Rectal smooth muscle tissue (tissue), 1 donor: Measurements from ENCODE around the gene LRP10.
A peak's percentile ranks its signal among the peaks of the same experiment; 100 is the strongest.
"Not testable (repeated sequence)": the region's sequence is repeated elsewhere in the genome, so short reads cannot be mapped to it uniquely, and the experiment has no call there.

Experiments
- H3K27ac ChIP-seq: one replicate; pipeline ENCODE4 v1.7.0; 2013; ENCODE audit warnings: low read depth, low read length, inconsistent platforms
- H3K27me3 ChIP-seq: one replicate; pipeline ENCODE4 v1.7.0; 2013; ENCODE audit warnings: low read length; ENCODE audit not compliant: control insufficient read depth, insufficient read depth
- H3K36me3 ChIP-seq: one replicate; pipeline ENCODE4 v1.7.0; 2013; ENCODE audit warnings: low read length; ENCODE audit not compliant: control insufficient read depth, insufficient read depth
- H3K4me1 ChIP-seq: one replicate; pipeline ENCODE4 v1.7.0; 2013; ENCODE audit warnings: low read length; ENCODE audit not compliant: control insufficient read depth, insufficient read depth
- H3K4me3 ChIP-seq: one replicate; pipeline ENCODE4 v1.7.0; 2013; ENCODE audit warnings: low read length
- H3K9ac ChIP-seq: one replicate; pipeline ENCODE4 v1.7.0; 2013; ENCODE audit warnings: low read length

LRP10 gene

DNA sequence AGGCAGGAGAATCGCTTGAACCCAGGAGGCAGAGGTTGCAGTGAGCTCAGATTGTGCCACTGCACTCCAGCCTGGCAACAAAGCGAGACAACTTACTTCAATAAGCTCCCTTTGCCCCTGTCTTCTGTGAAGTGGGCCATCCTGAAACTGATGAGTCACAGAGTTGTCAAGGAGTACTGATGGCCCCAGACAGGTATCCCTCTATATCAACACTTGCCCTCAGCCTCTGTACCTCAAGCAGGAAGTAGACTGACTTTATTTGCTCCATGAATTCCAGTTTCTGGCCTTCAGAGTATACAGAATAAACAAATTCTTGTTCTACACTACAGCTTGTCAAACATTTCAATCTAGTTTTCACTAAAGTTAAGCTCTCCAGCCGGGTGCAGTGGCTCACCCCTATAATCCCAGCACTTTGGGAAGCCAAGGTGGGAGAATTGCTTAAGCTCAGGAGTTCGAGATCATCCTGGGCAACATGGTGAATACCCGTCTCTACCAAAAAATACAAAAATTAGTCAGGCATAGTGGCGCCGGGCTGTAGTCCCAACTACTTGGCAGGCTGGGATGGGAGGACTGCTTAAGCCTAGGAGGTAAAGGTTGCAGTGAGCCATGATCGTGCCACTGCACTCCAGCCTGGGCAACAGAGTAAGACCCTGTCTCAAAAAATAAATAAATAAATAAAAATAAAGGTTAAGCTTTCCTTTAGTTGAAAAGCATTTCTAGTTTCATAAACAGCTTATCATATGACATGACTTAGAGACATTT is 16.4 kb upstream of the LRP10 start:
- Histone ChIP-seq H3K4me3 (no peak overlapping the region), H3K27ac (no peak overlapping the region), H3K36me3 (no peaks in the 10 kb centered on the region), H3K9ac (no peak overlapping the region), H3K27me3 (no peaks in the 10 kb centered on the region), H3K4me1 (peaks cover 19% of the 10 kb centered on the region)

DNA sequence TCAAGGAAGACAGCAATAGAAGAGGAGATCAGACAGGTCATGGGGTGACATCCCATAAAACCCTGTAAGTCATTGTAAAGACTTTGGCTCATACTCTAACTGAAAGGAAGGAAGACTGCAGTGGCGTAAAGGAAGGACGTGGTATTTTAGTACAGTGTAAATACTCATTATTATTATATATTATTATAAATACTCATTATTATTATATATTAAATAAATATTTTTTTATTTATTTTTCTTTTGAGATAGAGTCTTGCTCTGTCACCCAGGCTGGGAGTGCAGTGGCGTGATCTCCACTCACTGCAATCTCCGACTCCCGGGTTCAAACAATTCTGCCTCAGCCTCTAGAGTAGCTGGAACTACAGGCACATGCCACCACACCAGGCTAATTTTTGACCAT is 15.1 kb upstream of the LRP10 start:
- Histone ChIP-seq H3K27ac (no peak overlapping the region), H3K4me1 (peaks cover 6% of the 10 kb centered on the region)

GRCh38 chr14:22860377-22860776 is 11.2 kb upstream of the LRP10 start:
- H3K27ac ChIP-seq, H3K27me3 ChIP-seq, H3K9ac ChIP-seq, H3K4me1 ChIP-seq, H3K36me3 ChIP-seq, H3K4me3 ChIP-seq: not testable (repeated sequence)

More for the DNA sequence above, 15.1 kb upstream of the LRP10 start:
- Histone ChIP-seq H3K4me3 (no peak overlapping the region), H3K27me3 (no peaks in the 10 kb centered on the region), H3K36me3 (no peaks in the 10 kb centered on the region), H3K9ac (no peak overlapping the region)

- H3K27ac ChIP-seq = no peak overlapping the region
- H3K27me3 ChIP-seq = no peaks in the 10 kb centered on the region
- H3K9ac ChIP-seq = no peak overlapping the region
- no peaks in the 10 kb centered on the region for H3K36me3 ChIP-seq
- no peaks in the 10 kb centered on the region for H3K4me1 ChIP-seq
- no peak overlapping the region for H3K4me3 ChIP-seq
These were observed 9.9 kb upstream of the LRP10 start for GRCh38 chr14:22861651-22862050.

DNA sequence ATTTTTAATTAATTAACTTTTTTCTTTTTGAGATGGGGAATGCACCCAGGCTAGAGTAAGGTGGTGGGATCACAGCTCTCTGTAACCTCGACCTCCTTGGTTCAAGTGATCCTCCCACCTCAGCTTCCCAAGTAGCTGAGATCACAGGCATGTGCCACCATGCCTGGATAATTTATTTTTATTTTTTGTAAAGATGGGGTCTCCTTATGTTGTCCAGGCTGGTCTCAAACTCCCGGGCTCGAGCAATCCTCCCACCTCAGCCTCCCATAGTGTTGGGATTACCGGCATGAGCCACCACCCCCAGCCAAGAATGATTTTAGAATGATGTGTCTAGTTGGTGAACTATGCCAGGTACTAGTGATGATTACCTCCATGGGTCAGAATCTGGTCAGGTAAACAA is 6.6 kb upstream of the LRP10 start:
- Histone ChIP-seq H3K27ac (no peak overlapping the region), H3K4me3 (no peak overlapping the region), H3K27me3 (no peaks in the 10 kb centered on the region), H3K4me1 (no peaks in the 10 kb centered on the region), H3K9ac (no peak overlapping the region), H3K36me3 (no peaks in the 10 kb centered on the region)

DNA sequence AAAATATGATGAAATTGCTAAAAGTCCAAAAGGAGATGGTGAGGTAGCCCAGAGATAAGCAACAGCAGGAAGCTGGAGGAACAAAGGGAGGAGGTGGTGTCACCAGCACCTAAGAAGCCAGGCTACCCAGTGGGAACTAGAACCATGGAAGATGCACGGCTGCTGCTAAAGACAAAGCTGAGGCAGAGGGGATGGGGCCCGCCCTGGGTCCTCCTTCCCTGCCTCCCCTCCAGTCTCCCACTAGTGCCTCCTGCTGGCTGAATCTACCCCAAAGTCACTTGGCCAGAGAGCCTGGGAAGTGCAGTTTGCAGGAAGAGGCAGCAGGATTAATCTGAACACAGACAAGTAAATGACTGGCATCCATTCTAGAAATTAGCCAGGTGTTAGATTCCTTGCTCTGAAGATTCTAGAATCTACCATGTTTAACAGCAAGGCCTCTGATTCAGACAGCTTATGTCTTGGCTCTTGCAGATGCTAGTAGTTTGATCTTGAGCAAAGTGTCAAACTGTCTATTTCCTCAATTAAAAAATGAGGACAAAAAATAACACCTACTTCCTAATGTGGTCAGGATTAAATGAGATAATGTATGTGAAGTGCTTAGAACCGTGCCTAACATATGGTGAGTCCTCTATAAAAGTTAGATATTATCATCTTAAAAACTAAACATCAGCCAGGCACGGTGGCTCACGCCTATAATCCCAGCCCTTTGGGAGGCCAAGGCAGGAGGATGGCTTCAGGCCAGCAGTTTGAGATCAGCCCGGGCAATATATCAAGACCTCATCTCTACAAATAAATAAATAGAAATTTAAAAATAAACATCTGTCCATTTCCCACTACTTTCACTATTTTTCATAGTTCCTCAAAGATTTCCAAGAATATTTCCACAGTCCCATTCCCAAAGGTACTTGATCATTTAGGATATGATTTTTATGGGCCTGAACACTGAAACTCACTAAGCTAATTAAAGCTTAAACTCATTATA is 5.8 kb upstream of the LRP10 start:
- Histone ChIP-seq H3K27ac (no peak overlapping the region), H3K4me1 (peaks cover 4% of the 10 kb centered on the region), H3K36me3 (no peaks in the 10 kb centered on the region), H3K4me3 (no peak overlapping the region), H3K27me3 (no peaks in the 10 kb centered on the region), H3K9ac (no peak overlapping the region)

DNA sequence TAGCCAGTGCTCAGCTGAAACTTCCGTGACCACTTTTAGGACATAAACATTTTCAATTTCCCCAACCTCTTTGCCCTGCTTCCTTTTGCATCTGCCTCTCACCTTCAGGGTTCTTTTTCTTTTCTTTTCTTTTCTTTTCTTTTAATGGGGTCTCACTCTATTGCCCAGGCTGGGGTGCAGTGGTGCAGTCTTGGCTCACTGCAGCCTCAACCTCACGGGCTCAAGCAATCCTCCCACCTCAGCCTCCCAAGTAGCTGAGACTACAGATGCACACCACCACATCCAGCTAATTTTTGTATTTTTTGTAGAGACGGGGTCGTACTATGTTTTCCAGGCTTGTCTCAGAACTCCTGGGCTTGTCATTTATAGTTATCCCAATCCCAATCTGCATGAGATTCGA is 4.7 kb upstream of the LRP10 start:
- Histone ChIP-seq H3K27me3 (no peaks in the 10 kb centered on the region), H3K36me3 (no peaks in the 10 kb centered on the region)

GRCh38 chr14:22870811-22871223 is 723 bp upstream of the LRP10 start:
- peaks cover 12% of the 10 kb centered on the region for H3K4me1 ChIP-seq

More for the DNA sequence above, 4.7 kb upstream of the LRP10 start:
- Histone ChIP-seq H3K9ac (peak overlapping the region; percentile 5), H3K4me3 (no peak overlapping the region), H3K27ac (no peak overlapping the region), H3K4me1 (peaks cover 6% of the 10 kb centered on the region)

DNA sequence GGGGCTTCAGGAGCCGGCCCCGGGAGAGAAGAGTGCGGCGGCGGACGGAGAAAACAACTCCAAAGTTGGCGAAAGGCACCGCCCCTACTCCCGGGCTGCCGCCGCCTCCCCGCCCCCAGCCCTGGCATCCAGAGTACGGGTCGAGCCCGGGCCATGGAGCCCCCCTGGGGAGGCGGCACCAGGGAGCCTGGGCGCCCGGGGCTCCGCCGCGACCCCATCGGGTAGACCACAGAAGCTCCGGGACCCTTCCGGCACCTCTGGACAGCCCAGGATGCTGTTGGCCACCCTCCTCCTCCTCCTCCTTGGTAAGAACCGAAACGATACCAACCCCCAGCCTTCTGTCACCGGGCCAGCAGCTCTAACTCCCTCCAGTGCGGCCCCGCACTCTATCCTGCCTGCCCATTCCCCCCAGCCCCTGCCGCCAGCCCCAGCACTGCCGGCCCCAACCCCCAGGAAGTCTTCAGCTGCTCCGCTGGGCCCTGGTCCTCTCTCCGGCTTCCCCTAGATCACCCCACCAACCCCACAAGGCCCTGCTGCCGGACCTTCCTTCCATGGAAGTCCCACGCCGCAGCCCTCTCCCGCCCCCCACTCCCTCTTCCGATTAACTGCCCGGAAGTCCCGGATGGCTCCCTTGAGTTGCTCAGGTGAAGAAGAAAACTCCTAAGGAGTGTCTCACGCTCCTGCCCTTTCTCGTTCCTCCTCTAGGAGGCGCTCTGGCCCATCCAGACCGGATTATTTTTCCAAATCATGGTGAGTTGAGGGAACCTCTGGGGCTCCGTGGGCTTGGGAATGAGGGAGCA is 693 bp downstream of the LRP10 start:
- Histone ChIP-seq H3K27me3 (no peaks in the 10 kb centered on the region), H3K4me1 (peaks cover 12% of the 10 kb centered on the region), H3K36me3 (peaks cover 29% of the 10 kb centered on the region), H3K9ac (peak overlapping the region; percentile 94), H3K4me3 (peak overlapping the region; percentile 81), H3K27ac (peak overlapping the region; percentile 99)

More at GRCh38 chr14:22870811-22871223, 723 bp upstream of the LRP10 start:
- H3K4me3 ChIP-seq = peak overlapping the region; percentile 81
- no peak overlapping the region for H3K9ac ChIP-seq
- H3K27me3 ChIP-seq = no peaks in the 10 kb centered on the region
- peaks cover 16% of the 10 kb centered on the region for H3K36me3 ChIP-seq
- H3K27ac ChIP-seq = peak overlapping the region; percentile 99

- peaks cover 36% of the 10 kb centered on the region for H3K36me3 ChIP-seq
- no peaks in the 10 kb centered on the region for H3K27me3 ChIP-seq
- peak overlapping the region; percentile 99 for H3K27ac ChIP-seq
- peak overlapping the region; percentile 4 for H3K9ac ChIP-seq
- peaks cover 12% of the 10 kb centered on the region for H3K4me1 ChIP-seq
- peak overlapping the region; percentile 81 for H3K4me3 ChIP-seq
These were observed 1.4 kb downstream of the LRP10 start for GRCh38 chr14:22872833-22873520.

GRCh38 chr14:22875003-22875747 is 3.6 kb downstream of the LRP10 start:
- Histone ChIP-seq H3K27me3 (no peaks in the 10 kb centered on the region), H3K27ac (no peak overlapping the region), H3K4me1 (peaks cover 12% of the 10 kb centered on the region), H3K4me3 (no peak overlapping the region), H3K9ac (no peak overlapping the region), H3K36me3 (peaks cover 44% of the 10 kb centered on the region)
